ENCODE data around the gene TCTN1.
"Not testable (repeated sequence)": the region's sequence is repeated elsewhere in the genome, so short reads cannot be mapped to it uniquely, and the experiment has no call there.

The TCTN1 gene

DNA sequence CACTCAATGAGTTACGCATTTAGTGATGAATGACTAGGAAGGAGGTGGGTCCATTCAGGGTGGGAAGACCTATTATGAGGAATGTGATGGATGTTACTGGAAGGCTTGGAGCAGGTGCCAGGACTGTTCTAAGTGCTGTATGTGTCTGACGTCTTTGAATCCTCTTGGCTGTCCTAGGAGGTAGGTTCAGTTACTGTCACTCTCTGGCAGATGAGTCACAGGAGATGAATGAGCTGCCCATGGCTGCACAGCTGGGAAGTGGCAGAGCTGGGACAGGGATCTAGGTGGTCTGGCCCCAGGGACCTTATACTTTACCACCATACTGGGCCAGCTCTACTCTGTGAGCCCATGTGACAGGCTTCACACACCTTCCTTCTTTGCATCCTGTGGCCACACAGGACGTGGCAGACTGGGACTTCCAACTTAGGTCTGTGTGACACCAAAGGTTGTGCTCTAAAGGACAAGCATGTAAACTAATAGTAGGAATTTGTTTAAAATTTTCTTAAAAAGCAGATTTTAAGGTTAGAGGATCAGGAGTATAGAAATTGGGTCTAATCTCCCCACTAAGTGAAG lies 24.0 kb downstream of the TCTN1 start:
- no peak for DNase-seq (ENCODE audit: low read depth in 2 of 2, low spot score in 1 of 2)

DNA sequence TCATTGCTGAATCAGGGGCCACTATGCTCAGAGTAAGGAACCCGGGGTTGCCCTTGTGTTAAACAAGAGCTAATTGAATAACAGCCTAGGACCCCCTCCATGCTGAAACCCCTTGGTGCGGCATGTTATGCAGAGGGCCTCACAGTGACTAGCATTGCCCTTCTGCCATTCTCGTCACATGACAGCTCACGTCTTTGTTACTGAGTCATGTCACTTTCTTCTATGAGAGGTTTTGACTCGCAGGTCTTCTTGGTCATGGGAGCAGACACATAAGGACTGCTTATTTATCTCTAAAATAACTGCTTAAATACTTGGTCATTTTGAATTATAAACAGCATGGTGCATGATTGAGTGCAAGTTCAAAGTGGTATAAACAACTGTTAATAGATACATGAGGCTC lies 24.9 kb downstream of the TCTN1 start:
- no peak for DNase-seq (ENCODE audit: low read depth in 2 of 2, low spot score in 1 of 2)

DNA sequence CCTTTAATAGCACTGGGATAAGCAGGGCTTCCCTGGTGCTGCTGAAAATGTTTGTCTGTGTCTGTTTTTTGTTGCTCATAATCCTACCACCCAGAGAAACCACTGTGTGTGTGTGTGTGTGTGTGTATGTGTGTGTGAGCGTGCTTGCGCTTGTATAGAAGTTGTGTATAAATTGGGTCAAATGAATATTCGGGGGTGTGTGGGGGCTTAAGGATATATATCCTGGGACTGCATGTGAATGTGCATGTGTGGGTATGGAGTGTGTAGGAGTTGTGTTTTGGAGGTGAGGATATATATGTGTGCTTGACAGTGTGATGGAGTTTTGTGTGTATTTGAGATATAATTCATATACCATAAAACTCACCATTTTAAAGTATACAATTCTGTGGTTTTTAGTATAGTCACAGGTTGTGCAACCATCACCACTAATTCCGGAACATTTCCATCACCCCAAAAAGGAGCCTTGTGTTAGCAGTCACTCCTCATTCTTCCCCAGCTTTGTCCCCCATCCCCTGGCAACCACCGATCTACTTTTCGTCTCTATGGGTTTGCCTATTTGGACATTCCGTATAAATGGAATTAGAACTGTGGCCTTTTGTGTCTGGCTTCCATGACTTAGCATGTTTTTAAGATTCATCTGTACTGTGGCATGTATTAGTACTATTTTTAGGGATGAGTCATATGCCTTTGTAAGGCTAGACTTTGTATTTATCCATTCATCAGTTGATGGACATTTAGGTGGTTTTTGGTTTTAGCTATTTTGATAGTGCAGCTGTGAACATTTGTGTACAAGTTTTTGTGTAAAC lies 25.6 kb downstream of the TCTN1 start:
- no peak for DNase-seq (ENCODE audit: low read depth in 2 of 2, low spot score in 1 of 2)

DNA sequence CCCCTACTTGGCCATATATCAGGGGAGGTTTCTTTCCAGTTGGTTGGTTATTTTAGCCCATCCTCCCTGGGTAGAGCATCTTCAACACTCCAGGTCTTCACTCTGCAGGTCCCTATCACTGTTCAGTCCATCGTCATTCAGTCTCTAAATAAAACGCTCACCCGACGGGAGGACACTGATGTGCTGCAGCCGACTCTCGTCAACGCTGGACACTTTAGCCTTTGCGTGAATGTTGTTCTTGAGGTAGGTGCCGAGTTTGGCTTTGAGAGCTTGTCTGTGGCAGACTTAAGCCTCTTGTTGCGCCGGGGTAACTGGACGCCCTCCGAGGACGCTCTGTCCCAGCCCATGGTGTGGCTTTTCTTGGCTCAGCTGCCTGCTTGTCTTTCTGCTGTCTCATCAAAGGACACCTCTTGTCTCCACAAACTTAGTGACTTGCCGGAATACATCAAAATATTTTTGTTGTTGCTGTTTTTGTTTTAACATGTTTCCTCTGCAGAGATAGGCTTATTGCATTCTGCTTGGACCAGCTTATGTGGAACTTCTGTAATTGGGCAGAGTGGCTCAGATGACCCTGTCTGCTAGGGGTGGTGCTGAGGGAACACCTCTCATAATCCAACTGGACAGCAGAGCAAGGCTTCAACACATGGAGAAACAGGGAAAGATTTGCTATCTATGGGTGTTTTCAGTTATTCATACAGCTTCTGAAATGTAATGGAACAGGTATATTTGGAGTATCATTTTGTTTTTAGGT lies 26.5 kb downstream of the TCTN1 start:
- DNase-seq (ENCODE audit: low read depth in 2 of 2, low spot score in 1 of 2) = no peak

DNA sequence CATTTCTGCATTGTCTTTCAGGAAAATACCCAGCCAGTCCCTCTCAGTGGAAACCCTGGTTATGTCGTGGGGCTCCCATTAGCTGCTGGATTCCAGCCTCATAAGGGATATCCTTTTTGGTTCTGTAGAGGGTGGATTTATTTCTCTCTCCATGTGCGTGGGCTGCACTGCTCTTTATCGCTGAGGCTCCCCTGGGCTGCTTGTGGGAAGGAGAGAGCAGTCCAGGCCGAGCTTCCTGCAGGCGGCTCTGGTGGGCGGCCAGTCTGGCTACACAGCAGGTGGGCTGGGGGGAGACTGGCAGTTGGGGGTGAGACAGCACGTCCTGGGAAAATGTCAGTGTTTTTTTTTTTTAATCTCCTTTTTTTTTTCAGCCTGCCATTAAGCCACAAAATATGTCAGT lies 27.6 kb downstream of the TCTN1 start:
- DNase-seq (ENCODE audit: low read depth in 2 of 2, low spot score in 1 of 2) = no peak

DNA sequence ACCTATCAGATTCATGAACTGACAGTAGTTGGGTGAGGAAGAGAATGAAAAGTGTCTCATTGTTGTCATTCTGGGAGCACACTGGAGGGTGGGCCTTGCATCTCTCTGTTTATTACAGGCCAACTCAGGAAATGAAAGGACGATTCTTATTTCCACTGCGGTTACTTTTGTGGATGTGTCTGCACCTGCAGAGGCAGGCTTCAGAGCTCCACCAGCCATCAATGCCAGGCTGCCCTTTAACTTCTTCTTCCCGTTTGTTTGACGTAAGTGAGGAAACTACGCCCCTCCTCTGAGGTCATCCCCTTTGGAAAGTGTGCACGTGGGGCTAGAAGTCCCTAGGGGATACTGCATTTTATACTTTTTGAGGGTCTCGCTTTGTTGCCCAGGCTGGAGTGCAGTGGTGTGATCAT lies 33.7 kb downstream of the TCTN1 start:
- DNase-seq (ENCODE audit: low read depth in 2 of 2, low spot score in 1 of 2) = no peak

DNA sequence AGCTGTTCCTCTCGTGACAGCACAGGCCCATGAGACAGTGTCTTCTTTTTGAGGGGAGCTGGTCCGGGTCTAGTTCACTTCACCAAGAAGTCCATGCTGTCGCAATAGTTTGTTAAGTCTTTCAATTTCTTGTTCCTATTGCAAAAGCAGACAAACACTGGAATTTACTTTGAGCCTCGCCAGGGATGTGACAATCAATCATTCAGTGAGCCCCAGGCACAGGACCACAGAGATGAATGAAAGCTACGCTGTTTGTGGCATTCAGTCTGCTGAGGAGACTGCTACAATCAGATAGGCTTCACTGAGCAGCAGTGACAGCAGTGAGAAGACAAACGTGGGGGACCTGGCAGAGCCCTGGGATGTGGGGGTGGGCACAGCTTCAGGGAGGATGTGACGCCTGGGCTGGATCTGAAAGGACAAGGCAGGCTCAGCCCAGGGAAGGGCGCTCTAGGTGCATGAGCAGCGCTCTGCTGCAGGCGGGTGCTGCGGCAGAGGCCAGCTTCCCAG lies 35.5 kb downstream of the TCTN1 start:
- DNase-seq (ENCODE audit: low read depth in 2 of 2, low spot score in 1 of 2) = no peak

DNA sequence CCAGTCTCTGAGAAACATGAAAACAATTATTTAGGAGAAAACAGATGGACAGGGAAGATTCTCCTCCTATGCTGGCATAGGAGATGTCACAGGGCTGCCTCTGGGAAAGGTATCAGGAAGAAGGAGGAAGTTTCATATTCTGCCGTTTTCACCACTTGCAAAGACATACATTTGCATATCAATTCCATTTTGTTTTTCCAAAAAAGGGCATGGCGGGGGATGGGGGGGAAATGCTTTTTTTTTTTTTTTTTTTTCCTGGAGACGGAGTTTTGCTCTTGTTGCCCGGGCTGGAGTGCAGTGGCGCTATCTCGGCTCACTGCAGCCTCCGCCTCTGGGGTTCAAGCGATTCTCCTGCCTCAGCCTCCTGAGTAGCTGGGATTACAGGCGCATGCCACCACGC lies 40.3 kb downstream of the TCTN1 start:
- not testable (repeated sequence) for DNase-seq (ENCODE audit: low read depth in 2 of 2, low spot score in 1 of 2)

DNA sequence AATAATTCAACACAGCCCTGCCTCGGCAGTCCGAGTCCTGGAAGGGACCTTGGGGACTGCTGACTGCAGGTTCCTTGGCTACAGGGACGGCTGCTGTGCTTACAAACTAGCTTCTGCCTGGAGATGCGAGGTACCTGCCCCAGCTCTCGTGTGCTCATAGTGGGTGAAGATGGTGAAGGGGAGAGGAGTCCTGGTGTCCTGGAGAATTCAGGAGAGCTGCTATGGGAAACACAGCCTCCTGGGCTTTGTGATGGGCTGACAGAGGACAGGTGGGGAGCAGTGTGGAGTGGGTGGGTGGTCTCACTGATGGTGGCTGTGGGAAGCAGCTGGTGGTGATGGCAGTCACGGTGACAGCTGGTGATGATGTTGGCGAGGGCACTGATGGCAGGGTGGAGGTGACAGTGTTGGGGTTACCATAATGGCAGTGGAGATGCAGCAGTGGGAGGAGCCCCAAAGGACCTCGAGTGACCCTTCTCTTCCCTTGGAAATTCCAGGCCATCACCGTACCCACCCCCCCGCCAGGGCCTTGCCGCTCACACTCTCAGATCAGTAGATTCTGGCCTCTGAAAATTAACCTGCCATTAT lies 42.2 kb downstream of the TCTN1 start:
- DNase-seq (ENCODE audit: low read depth in 2 of 2, low spot score in 1 of 2) = no peak

DNA sequence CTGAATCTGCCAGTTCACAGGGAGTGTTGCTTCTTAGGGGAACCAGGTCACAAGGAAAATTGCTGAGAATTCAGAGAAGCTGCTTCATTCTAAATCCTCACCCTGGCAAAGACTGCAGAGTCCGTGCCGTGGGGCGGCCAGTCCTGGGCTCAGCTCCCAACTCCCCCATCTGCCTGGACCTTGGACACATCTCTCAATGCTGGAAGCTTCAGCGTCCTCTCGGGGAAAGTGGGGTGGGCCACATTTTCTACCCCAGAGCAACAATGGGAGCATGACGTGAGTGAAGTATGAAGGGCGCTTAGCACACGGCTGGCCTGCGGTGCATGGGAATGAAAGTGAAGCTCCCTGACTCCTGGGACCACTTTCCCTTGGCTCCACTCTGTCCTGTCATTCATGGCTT lies 43.8 kb downstream of the TCTN1 start:
- DNase-seq (ENCODE audit: low read depth in 2 of 2, low spot score in 1 of 2) = no peak

DNA sequence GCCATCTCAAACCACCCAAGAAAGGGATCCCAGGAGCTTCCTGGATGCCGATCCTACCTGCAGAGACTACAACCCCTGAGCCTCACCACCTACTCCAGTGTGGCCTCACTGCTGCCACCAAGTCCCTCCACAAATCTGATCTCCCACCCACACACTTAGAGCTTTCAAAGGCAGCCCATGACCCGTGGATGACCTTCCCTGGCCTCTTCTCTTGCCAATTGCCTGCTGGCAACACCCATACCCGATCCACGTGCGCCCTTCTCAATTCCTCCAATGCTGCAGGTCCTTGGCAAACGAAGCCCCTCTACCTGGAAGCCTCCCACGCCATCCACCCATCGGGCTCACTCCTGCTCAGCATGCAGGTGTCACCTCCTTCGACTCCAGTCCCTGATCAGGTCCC lies 44.3 kb downstream of the TCTN1 start:
- no peak for DNase-seq (ENCODE audit: low read depth in 2 of 2, low spot score in 1 of 2)

DNA sequence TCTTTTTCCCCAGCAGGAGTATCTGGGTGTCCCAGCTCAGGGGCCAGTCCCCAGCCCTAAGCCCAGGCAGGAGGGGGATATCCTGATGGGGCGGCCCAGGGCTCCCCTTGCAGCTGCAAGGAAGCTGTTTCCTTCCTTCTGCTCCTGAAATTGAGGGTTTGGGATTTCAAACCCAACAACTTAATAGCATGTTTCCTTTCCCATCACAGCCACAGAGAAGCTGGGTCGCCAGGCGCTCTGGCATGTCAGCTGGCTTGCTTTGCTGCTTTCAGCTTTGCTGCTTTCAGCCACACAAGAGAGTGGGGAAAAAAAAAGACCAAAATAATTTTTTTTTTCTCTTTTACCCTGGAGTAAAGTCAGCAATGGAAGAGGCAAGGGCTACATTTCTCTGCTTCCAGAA lies 44.9 kb downstream of the TCTN1 start:
- DNase-seq (ENCODE audit: low read depth in 2 of 2, low spot score in 1 of 2) = no peak

DNA sequence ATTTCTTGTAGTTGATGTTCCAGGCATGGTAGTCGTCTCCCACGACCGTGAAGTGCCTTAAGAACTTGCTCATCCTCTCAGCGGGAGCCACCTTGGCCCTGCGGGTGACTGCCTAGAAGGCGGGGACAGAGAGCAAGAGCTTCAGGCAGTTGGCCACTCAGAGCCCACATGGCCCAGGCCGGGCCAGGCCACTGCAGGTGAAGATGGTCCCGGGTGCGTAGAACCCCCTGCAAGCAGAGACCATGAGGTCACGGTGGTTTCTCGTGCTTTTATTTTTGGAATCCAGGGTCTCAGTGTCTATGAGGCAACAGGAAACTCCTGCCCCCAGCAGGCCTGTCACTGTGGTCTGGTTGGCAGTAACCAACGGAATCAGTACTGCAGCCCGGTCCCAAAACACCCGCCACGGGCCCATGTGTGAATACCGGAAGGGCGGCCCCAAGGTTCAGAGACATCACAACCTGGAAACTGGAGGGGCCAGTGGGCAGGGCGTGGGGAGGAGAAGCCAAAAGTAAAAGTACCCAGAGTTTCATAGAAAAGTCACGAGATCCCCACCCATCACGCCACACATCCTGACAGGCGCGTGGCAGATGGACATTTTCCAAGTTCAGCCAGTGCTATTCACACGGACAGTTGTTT lies 47.5 kb downstream of the TCTN1 start:
- peak; percentile 22 to 46 for DNase-seq (ENCODE audit: low read depth in 2 of 2, low spot score in 1 of 2)

DNA sequence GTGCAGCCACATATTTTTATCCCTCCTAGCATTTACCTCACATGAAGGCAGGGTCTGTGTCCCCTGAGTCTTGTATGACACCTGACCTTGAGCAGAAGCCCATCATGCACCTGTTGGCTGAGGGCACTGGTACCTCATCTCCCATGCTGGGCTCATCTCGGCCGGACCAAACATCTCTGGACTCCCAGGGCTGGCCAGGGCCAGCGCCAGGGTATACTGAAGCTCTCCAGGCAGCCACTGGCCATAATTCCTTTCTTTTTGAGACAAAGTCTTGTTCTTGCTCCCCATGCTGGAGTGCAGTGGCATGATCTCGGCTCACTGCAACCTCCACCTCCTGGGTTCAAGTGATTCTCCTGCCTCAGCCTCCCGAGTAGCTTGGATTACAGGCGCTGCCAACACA lies 53.0 kb downstream of the TCTN1 start:
- no peak for DNase-seq (ENCODE audit: low read depth in 2 of 2, low spot score in 1 of 2)

DNA sequence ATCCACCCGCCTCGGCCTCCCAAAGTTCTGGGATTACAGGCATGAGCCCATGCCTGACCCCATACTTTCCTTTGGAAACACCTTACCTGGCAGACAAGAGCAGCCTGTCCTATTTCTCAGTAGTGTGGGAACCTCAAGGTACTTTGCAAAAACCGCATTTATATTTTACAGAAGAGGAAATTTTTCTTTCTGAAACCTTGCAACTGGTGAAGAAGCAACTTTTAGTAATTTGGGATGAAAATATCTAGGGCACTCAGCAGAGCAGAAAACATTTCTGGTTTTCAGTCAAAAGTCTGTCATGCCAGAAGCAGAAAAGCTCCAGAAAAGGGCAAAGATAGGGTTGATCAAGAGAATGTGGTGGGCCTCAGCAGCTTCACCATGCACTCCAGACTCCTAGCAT lies 53.7 kb downstream of the TCTN1 start:
- no peak for DNase-seq (ENCODE audit: low read depth in 2 of 2, low spot score in 1 of 2)

DNA sequence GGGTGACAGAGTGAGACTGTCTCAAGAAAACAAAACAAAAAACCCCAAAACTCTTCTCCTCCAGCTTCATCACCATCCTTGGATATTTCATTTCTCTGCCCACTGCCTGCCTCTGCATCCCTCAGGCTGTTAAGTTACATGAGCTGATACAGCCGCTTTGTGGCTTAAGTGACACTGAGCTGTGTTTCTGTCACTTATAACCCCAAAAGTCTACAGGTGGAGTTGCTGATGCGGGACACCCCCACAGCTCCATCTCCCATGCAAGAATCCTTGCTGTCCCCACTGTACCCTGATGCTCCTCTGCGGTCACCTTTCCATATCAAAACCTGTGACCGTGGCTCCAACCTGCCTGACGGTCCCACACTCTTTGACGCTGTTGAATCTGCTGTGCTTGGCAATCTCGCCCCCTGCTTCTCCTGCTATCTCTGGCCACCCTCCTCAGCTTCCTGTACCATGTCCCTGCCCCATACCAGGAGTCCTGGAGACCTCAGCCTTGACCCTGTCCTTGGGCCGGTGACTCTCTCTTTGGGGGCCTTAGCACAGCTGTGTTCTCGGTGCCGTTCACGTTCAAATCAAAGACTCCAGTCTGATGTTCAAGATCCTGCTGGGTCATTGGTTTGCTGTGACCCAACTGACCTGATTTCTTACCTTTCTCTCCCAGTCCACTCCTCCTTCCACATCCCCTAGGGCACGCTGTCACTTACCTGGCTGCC lies 54.7 kb downstream of the TCTN1 start:
- DNase-seq (ENCODE audit: low read depth in 2 of 2, low spot score in 1 of 2) = no peak

DNA sequence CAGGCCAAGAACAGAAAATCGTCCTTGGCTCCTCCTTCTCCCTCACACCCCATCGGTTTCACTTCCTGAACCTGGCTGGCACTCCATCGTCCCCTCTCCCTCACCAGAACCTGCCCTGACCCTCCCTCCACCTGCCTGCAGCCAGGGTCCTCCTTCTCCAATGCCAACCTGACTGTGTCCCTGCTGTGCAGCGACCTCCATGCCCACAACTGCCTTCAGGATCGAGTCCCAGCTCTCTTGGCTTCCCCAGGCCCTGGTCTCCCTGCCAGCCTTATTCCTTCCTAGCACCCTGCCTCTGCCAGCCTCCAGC lies 55.2 kb downstream of the TCTN1 start:
- DNase-seq (ENCODE audit: low read depth in 2 of 2, low spot score in 1 of 2) = no peak

DNA sequence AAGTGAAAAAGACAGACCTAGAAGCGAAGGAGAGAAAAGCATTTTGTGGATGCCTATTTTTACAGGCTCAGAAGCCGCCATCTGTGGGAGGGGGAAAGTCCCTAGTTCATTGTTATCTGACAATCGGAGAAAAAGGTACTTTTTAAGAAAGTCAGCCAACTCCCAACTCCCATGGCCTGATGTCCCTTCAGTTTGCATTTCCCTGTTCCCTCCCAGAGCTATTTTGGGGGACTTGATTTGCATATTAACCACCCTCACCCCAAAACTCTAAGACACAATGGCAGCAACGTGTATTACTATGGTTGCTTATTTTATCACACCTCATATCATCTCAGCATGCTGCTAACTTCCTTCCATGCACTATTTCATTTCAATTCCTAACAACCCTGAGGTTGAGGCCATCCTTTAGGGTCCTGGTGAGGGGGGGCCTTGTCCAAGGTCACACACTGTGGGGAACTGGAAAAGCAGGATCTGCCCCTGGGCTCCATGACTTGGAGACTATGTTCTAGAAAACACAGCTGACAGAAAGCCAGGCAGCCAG lies 56.3 kb downstream of the TCTN1 start:
- no peak for DNase-seq (ENCODE audit: low read depth in 2 of 2, low spot score in 1 of 2)

DNA sequence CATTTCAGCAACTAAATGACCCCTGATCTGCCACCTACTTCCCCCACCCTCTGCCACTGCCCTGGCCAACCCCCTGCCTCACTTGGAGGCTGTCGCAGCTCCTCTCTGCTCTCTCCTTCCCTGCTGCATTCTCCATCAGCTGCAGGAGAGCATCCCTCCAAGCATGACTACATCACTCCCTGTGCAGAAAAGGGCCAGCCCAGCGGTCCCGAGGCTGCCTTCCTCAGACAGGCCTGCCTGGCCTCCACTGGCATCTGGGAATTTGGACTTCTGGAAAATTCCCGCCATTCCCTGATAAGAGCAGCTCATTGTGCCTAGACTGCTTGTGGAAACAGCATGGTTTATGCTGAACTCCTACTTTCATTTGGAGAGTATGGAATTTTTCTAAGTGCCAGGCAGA lies 62.2 kb downstream of the TCTN1 start:
- DNase-seq (ENCODE audit: low read depth in 2 of 2, low spot score in 1 of 2) = no peak

DNA sequence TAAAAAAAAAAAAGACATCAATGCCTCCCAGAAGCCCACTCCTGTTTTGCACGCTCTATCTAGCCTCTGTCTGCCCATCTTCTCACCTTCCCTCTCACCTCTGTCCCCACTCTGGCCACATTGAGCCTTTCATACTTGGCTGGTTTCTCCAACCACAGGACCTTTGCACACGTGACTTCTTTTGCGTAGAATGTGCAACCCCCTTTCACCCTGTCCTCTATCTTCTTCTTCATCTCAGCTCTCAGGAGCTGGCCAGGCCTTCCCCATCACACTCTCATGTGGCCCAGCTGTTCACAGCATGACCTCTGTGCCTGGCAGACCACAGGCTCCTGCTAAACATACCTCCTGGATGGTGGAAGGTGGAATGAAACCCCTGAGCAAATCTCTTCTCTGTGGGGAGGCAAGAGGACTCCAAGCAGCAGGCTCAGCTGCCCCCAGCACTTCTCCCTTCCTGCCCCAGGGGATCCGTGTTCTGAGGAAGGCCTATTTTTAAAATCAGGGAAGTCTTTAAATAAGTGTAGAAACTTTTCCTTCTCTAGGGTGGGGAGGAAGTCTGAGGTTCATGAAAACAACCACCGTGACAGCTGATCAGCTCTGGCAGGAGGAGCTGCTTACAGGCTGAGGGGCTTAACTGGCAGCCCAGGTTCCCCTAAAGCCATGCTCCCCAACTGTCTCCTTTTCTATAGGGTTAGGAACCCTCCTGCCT lies 63.4 kb downstream of the TCTN1 start:
- DNase-seq (ENCODE audit: low read depth in 2 of 2, low spot score in 1 of 2) = no peak

Data from stimulated activated CD8-positive, alpha-beta memory T cell treated with anti-CD3 and anti-CD28 coated beads, Interleukin-4, amount 100 ng/mL, for 4 hours (primary cell).